Liver (tissue), 9 donors: ENCODE results near the gene EWSR1. TPM values are rescaled to one million over a fixed set of nuclear protein-coding genes. Genes with fewer than 3 reads are reported as not detected.

Experiments used
- DNase-seq: peaks from one replicate; pipeline ENCODE4 v3.0.0-alpha.2; 2017; ENCODE audit warnings: low spot score
- H3K27ac ChIP-seq, 2 donors: one replicate each; pipeline ENCODE4 v1.7.0; 2013; ENCODE audit warnings: inconsistent platforms in 2 of 2, low read length in 2 of 2, control low read depth in 1 of 2, low read depth in 1 of 2, mild to moderate bottlenecking in 1 of 2
- H3K27me3 ChIP-seq, 4 donors: one replicate each; pipeline versions ENCODE4 v1.6.1 to v1.7.0; 2013; ENCODE audit warnings: low read length in 3 of 4, inconsistent platforms in 1 of 4, mild to moderate bottlenecking in 1 of 4, moderate library complexity in 1 of 4; ENCODE audit not compliant: control insufficient read depth in 4 of 4, insufficient read depth in 4 of 4
- H3K36me3 ChIP-seq, 4 donors: one replicate each; pipeline versions ENCODE4 v1.6.1 to v1.7.0; 2013; ENCODE audit warnings: low read length in 3 of 4, mild to moderate bottlenecking in 3 of 4, low read depth in 1 of 4, moderate library complexity in 1 of 4; ENCODE audit not compliant: control insufficient read depth in 4 of 4, insufficient read depth in 3 of 4
- H3K4me1 ChIP-seq, 4 donors: one replicate each; pipeline versions ENCODE4 v1.6.1 to v1.7.0; 2013; ENCODE audit warnings: low read length in 3 of 4, mild to moderate bottlenecking in 3 of 4, moderate library complexity in 1 of 4; ENCODE audit not compliant: control insufficient read depth in 4 of 4, insufficient read depth in 4 of 4
- H3K4me3 ChIP-seq, 3 donors: one replicate each; pipeline versions ENCODE4 v1.6.1 to v1.7.0; 2013; ENCODE audit warnings: low read length in 3 of 3, control low read depth in 1 of 3, low read depth in 1 of 3, mild to moderate bottlenecking in 1 of 3
- H3K9ac ChIP-seq, 2 donors: one replicate each; pipeline ENCODE4 v1.7.0; 2013; ENCODE audit warnings: low read length in 2 of 2, mild to moderate bottlenecking in 2 of 2, moderate library complexity in 2 of 2, control low read depth in 1 of 2, low read depth in 1 of 2
- H3K9me3 ChIP-seq, 4 donors: one replicate each; pipeline versions ENCODE4 v1.6.1 to v1.7.0; 2013; ENCODE audit warnings: low read length in 3 of 4; ENCODE audit not compliant: control insufficient read depth in 4 of 4
- ATF3 ChIP-seq: IDR thresholded peaks from 2 replicates; pipeline ENCODE4 v1.6.1; 2016; ENCODE audit warnings: antibody characterized with exemption
- CTCF ChIP-seq: fragments of 150-350 bp; IDR thresholded peaks from 2 replicates; pipeline ENCODE4 v1.5.1; 2017; ENCODE audit warnings: improper control_type of control experiment, low read depth, low read length; ENCODE audit not compliant: missing input control
- EGR1 ChIP-seq, 2 donors: IDR thresholded peaks; 2 replicates each; pipeline ENCODE4 v1.6.1; 2016 to 2018; ENCODE audit warnings: antibody characterized with exemption in 2 of 2, low read depth in 2 of 2
- FOXA1 ChIP-seq: IDR thresholded peaks from 2 replicates; pipeline ENCODE4 v1.6.1; 2016; ENCODE audit warnings: antibody characterized with exemption
- FOXA2 ChIP-seq: IDR thresholded peaks from 2 replicates; pipeline ENCODE4 v1.6.1; 2016; ENCODE audit warnings: antibody characterized with exemption
- GABPA ChIP-seq, 2 donors: IDR thresholded peaks in 1 of 2; conservative IDR thresholded peaks in 1 of 2; 2 replicates each; pipeline ENCODE4 v1.6.1; 2016; ENCODE audit warnings: antibody characterized with exemption in 2 of 2, mild to moderate bottlenecking in 1 of 2, moderate library complexity in 1 of 2
- HNF4A ChIP-seq, 2 donors: conservative IDR thresholded peaks; 2 replicates each; pipeline ENCODE4 v1.6.1; 2016; ENCODE audit warnings: antibody characterized with exemption in 2 of 2, mild to moderate bottlenecking in 2 of 2
- HNF4G ChIP-seq: IDR thresholded peaks from 2 replicates; pipeline ENCODE4 v1.6.1; 2016; ENCODE audit warnings: antibody characterized with exemption
- JUND ChIP-seq, 2 donors: IDR thresholded peaks; 2 replicates each; pipeline ENCODE4 v1.6.1; 2016; ENCODE audit warnings: antibody characterized with exemption in 2 of 2
- NR2F2 ChIP-seq: IDR thresholded peaks from 2 replicates; pipeline ENCODE4 v1.6.1; 2016; ENCODE audit warnings: antibody characterized with exemption
- RAD21 ChIP-seq, 2 donors: IDR thresholded peaks; 2 replicates each; pipeline ENCODE4 v1.6.1; 2016; ENCODE audit warnings: antibody characterized with exemption in 2 of 2, mild to moderate bottlenecking in 2 of 2
- RXRA ChIP-seq, 2 donors: IDR thresholded peaks; 2 replicates each; pipeline ENCODE4 v1.6.1; 2017 to 2018; ENCODE audit warnings: antibody characterized with exemption in 2 of 2, mild to moderate bottlenecking in 1 of 2
- SP1 ChIP-seq: IDR thresholded peaks from 2 replicates; pipeline ENCODE4 v1.6.1; 2018; ENCODE audit warnings: antibody characterized with exemption, mild to moderate bottlenecking
- TAF1 ChIP-seq: conservative IDR thresholded peaks from 2 replicates; pipeline ENCODE4 v1.6.1; 2016; ENCODE audit warnings: antibody characterized with exemption, mild to moderate bottlenecking
- YY1 ChIP-seq: IDR thresholded peaks from 2 replicates; pipeline ENCODE4 v1.6.1; 2016; ENCODE audit warnings: antibody characterized with exemption, mild to moderate bottlenecking
- WGBS: extraction: QIAGEN DNeasy Blood & Tissue Kit; methylation state at CpG from one replicate; pipeline ENCODE4 v1.1.7; 2013; 5-methylcytosine and 5-hydroxymethylcytosine counted together
- polyA plus RNA-seq, 2 donors: library from polyadenylated mRNA; stranded (reverse) in 1 of 2; unstranded in 1 of 2; fragments of 200-250 nt in 1 of 2; fragments of >200 nt in 1 of 2; fragmentation: Nextera tagmentation in 1 of 2; extraction: Ambion mirVana in 1 of 2; gene quantifications; one replicate each; pipeline versions ENCODE4 v1.2.1 to v1.2.3, GENCODE V29; 2013 to 2015
- total RNA-seq, 2 donors: library from RNA; depleted of rRNA; stranded (reverse); fragments of >200 nt; gene quantifications; one replicate each; pipeline ENCODE4 v1.2.3, GENCODE V29; 2014
- TF ChIP-seq, protein P1 (sequence below): IDR thresholded peaks from 2 replicates; pipeline ENCODE4 v1.6.1; 2016; ENCODE audit warnings: antibody characterized with exemption
- TF ChIP-seq, protein P2 (sequence below): IDR thresholded peaks from 2 replicates; pipeline ENCODE4 v1.6.1; 2016; ENCODE audit warnings: antibody characterized with exemption
- TF ChIP-seq, protein P3 (sequence below): IDR thresholded peaks from 2 replicates; pipeline ENCODE4 v1.6.1; 2016; ENCODE audit warnings: antibody characterized with exemption, mild to moderate bottlenecking
- donor health status: healthy.
- donor health status: healthy.
- donor health status: healthy.
- donor health status: healthy.
- donor health status: healthy.

Gene EWSR1
- total and polyA plus RNA-seq, 4 donors = 64.8 to 134 (median 78.3) TPM

GRCh38 chr22:29342177-29342576, 74.1 kb downstream of the EWSR1 start (continued):
- no peak for TF ChIP-seq GABPA (IDR thresholded peaks at IDR 0.05 in 1 of 2, conservative IDR thresholded peaks at IDR 0.05 in 1 of 2)
- TF ChIP-seq HNF4G = no peak
- no peak for TF ChIP-seq JUND (IDR thresholded peaks at IDR 0.05)
- TF ChIP-seq, protein P1, sequence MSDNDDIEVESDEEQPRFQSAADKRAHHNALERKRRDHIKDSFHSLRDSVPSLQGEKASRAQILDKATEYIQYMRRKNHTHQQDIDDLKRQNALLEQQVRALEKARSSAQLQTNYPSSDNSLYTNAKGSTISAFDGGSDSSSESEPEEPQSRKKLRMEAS = no peak

- H3K9me3 ChIP-seq = no peaks in the 10 kb centered on the region
- no peaks in the 10 kb centered on the region for H3K27me3 ChIP-seq
- H3K4me3 ChIP-seq = no peak overlapping the region
- peaks cover 11 to 42% (median 24%) of the 10 kb centered on the region in 4 donors for H3K36me3 ChIP-seq
- 93% methylated on average over 10 of the region's 10 CpGs for WGBS
- no peak overlapping the region for H3K27ac ChIP-seq
- DNase-seq = no peak
- no peak overlapping the region for H3K9ac ChIP-seq
- TF ChIP-seq RXRA (IDR thresholded peaks at IDR 0.05) (no peak), FOXA2 (no peak), NR2F2 (no peak), SP1 (no peak), RAD21 (IDR thresholded peaks at IDR 0.05) (no peak), TAF1 (no peak), ATF3 (no peak), GABPA (IDR thresholded peaks at IDR 0.05 in 1 of 2, conservative IDR thresholded peaks at IDR 0.05 in 1 of 2) (no peak), HNF4A (conservative IDR thresholded peaks at IDR 0.05) (no peak), FOXA1 (no peak), HNF4G (no peak), EGR1 (IDR thresholded peaks at IDR 0.05; ENCODE audit: low read depth in 2 of 2) (no peak), JUND (IDR thresholded peaks at IDR 0.05) (no peak), CTCF (no peak), YY1 (no peak)
- TF ChIP-seq, protein P2, sequence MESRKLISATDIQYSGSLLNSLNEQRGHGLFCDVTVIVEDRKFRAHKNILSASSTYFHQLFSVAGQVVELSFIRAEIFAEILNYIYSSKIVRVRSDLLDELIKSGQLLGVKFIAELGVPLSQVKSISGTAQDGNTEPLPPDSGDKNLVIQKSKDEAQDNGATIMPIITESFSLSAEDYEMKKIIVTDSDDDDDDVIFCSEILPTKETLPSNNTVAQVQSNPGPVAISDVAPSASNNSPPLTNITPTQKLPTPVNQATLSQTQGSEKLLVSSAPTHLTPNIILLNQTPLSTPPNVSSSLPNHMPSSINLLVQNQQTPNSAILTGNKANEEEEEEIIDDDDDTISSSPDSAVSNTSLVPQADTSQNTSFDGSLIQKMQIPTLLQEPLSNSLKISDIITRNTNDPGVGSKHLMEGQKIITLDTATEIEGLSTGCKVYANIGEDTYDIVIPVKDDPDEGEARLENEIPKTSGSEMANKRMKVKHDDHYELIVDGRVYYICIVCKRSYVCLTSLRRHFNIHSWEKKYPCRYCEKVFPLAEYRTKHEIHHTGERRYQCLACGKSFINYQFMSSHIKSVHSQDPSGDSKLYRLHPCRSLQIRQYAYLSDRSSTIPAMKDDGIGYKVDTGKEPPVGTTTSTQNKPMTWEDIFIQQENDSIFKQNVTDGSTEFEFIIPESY = no peak
- TF ChIP-seq, protein P1 = no peak
- TF ChIP-seq, protein P3, sequence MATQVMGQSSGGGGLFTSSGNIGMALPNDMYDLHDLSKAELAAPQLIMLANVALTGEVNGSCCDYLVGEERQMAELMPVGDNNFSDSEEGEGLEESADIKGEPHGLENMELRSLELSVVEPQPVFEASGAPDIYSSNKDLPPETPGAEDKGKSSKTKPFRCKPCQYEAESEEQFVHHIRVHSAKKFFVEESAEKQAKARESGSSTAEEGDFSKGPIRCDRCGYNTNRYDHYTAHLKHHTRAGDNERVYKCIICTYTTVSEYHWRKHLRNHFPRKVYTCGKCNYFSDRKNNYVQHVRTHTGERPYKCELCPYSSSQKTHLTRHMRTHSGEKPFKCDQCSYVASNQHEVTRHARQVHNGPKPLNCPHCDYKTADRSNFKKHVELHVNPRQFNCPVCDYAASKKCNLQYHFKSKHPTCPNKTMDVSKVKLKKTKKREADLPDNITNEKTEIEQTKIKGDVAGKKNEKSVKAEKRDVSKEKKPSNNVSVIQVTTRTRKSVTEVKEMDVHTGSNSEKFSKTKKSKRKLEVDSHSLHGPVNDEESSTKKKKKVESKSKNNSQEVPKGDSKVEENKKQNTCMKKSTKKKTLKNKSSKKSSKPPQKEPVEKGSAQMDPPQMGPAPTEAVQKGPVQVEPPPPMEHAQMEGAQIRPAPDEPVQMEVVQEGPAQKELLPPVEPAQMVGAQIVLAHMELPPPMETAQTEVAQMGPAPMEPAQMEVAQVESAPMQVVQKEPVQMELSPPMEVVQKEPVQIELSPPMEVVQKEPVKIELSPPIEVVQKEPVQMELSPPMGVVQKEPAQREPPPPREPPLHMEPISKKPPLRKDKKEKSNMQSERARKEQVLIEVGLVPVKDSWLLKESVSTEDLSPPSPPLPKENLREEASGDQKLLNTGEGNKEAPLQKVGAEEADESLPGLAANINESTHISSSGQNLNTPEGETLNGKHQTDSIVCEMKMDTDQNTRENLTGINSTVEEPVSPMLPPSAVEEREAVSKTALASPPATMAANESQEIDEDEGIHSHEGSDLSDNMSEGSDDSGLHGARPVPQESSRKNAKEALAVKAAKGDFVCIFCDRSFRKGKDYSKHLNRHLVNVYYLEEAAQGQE = no peak
- peaks cover 4 to 39% (median 28%) of the 10 kb centered on the region in 4 donors for H3K4me1 ChIP-seq
These were observed 74.7 kb downstream of the EWSR1 start for GRCh38 chr22:29342577-29343312.
